Right ventricle myocardium inferior (tissue), 1 donor: ENCODE data around the gene DYNC1I1. TPM values are rescaled to one million over a fixed set of nuclear protein-coding genes. Genes with fewer than 3 reads are reported as not detected.
A peak's percentile ranks its signal among the peaks of the same experiment; 100 is the strongest.

Source experiments
- ATAC-seq: fragments of 200-7000 bp; cut with Tn5 transposase; one replicate; pipeline ENCODE4 v1.9.1; 2020; ENCODE audit warnings: mild to moderate bottlenecking, moderate library complexity
- DNase-seq: peaks from one replicate; pipeline ENCODE4 v3.0.0; 2021; ENCODE audit errors: missing footprints
- intact Hi-C: fragments of 100-400 bp; cut with DNase I; formaldehyde crosslinking; loops from one replicate; pipeline ENCODE4 v1.11.0; 2022
- total RNA-seq: library from RNA; stranded (reverse); fragmentation: NEBNext Ultra II Directional; extraction: Animal tissue kit (Norgen Biotek cat#: 25700); gene quantifications from one replicate; pipeline ENCODE4 v1.2.1, GENCODE V29; 2021
- donor health status: DM: no; HTN: yes; CAD: no; lungs with severe emphysema.

The DYNC1I1 gene
- total RNA-seq, 1 donor from 2014 or later: 30.7 TPM

- intact Hi-C loops: no loop called here
- DNase-seq (no peak), ATAC-seq (no peak)
These were observed 312.7 kb downstream of the DYNC1I1 start for GRCh38 chr7:96084881-96085553.

- ATAC-seq: no peak
- no peak for DNase-seq
- intact Hi-C loops: no loop called here
These were observed 313.6 kb downstream of the DYNC1I1 start for GRCh38 chr7:96085953-96086352.

GRCh38 chr7:96088579-96088978, 316.2 kb downstream of the DYNC1I1 start:
- intact Hi-C loops: no loop called here
- ATAC-seq: no peak

DNA sequence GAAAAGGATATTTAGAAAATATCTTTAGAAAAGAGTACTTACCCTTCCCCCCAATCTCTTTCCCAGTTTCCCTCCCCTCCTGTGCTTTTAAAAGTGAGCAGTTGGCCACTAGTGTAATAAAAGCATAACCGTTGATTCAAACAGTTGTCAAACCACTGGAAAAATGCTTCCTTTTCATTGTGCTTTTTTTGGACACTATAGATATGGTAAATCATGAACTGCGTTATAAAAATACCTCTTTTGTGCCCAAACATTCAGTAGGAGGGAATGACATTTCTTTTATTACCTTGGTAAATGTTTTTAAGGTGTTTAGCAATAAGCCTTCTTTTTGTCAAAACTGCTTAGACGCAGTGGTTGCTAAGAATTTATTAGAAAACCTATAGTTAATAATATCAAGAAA, 317.2 kb downstream of the DYNC1I1 start:
- DNase-seq (no peak), ATAC-seq (no peak)
- intact Hi-C loops: no loop called here

More at GRCh38 chr7:96088579-96088978, 316.2 kb downstream of the DYNC1I1 start:
- DNase-seq: no peak

DNA sequence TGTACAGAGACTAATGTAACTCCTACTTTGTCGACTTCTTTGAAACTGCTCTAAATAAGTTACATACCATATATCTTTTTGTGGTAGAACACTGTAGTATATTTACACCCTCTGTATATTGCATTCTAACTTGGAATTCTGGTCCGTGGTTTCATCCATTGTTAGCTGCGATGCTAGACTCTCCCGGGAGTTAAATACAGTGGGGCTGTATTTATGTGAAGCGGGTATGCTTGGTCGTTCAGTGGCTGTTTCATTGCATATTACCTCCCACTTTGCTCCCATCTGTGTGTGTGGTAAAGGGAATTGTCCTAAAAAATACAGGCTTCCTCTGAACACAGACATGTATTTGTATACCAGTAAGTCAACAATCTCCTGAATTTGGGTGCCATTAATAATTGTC, 318.4 kb downstream of the DYNC1I1 start:
- DNase-seq (no peak), ATAC-seq (no peak)
- intact Hi-C loops: no loop called here

DNA sequence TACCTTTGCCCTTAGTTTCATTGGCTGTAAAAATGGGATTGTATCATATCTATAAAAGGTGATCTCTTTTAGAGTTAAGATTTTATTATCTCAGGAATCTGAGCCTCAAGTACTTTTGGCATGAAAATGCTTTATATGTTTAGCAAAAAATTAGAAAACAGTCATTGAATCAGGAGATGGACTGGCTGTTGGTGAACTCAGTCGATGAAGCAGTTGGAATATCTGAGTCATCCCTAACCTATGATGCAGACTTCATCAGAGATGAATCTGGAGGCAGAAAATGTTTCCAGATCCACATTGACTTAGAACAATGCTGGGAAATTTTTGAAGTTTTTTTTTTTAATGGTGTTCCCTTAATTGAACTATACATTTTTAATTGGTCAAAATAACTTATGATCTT, 321.1 kb downstream of the DYNC1I1 start:
- intact Hi-C loops: no loop called here
- no peak for ATAC-seq

DNA sequence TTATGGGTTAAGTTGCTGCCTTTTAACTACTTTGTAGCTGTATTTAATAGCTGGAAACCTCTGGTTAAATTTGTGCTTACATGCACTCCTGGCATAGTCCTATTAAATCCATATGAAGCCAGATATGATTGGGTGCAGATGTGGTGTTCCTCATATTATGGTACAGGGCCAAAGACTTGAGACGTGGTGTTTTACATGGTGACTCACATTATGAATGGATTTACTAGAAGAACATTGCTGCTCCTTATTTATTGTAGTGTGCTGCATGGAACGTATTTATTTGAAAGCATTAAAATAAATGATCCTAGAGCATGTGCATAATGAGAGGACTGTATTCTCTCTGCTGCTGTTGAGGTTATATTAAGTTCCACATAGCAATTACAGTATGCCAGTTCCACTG, 325.5 kb downstream of the DYNC1I1 start:
- no peak for ATAC-seq
- intact Hi-C loops: no loop called here
- no peak for DNase-seq

More for the DNA sequence above, 321.1 kb downstream of the DYNC1I1 start:
- DNase-seq: no peak

DNA sequence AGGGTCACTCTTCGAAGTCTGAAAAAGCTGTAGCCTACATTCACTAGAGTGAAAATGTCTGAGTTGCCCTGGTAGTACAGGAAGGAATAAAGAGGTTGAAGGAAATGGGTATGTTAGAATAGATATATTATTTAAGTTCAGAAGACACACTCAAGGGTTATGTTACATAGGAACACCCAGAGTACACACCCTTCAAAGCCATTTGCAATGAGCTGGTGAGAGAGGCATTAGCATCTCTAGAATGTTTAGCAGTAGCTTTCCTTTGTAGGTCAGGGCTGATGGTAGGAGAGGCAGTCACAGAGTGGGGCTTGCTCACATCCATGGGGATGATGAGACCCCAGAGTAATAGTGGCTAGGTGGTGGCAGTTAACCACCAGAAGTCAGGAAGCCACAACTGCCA, 328.4 kb downstream of the DYNC1I1 start:
- intact Hi-C loops: no loop called here
- ATAC-seq: no peak
- DNase-seq: no peak

- DNase-seq (no peak), ATAC-seq (no peak)
- intact Hi-C loops: no loop called here
These were observed 329.9 kb downstream of the DYNC1I1 start for GRCh38 chr7:96102096-96102811.

GRCh38 chr7:96104984-96105383, 332.6 kb downstream of the DYNC1I1 start:
- intact Hi-C loops: no loop called here
- ATAC-seq (no peak), DNase-seq (no peak)

DNA sequence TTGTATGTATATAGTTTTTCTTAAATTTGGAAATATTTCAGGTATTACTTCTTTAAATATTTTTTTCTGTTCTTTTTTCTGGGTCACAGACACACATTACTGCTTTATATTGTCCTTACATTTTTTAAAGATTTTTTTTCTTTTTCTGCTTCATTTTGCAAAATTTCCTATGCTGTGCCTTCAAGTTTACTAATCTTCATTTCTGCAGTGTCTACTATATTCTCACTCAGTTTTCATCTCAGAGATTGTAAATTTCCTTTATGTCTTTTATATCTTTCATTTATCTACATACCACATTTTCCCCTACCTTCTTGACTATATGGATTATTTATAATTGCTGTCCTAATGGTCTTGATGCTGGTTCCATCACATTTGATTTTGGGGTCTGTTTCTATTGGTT, 339.1 kb downstream of the DYNC1I1 start:
- ATAC-seq: no peak

DNA sequence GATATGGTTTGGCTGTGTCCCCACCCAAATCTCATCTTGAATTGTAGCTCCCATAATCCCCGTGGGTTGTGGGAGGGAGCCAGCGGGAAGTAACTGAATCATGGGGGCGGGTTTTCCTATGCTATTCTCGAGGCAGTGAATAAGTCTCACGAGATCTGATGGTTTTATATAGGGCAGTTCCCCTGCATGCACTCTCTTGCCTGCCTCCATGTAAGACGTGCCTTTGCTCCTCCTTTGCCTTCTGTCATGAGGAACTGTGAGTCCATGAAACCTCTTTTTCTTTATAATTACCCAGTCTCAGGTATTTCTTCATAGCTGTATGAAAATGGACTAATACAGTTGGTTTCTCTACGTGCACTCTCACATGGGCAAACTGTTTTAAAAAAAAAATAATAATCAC, 341.8 kb downstream of the DYNC1I1 start:
- intact Hi-C loops: no loop called here
- DNase-seq (no peak), ATAC-seq (no peak)

More for the DNA sequence above, 339.1 kb downstream of the DYNC1I1 start:
- intact Hi-C loops: no loop called here
- no peak for DNase-seq

GRCh38 chr7:96116173-96116572, 343.8 kb downstream of the DYNC1I1 start:
- no peak for DNase-seq
- ATAC-seq: no peak
- intact Hi-C loops: no loop called here

DNA sequence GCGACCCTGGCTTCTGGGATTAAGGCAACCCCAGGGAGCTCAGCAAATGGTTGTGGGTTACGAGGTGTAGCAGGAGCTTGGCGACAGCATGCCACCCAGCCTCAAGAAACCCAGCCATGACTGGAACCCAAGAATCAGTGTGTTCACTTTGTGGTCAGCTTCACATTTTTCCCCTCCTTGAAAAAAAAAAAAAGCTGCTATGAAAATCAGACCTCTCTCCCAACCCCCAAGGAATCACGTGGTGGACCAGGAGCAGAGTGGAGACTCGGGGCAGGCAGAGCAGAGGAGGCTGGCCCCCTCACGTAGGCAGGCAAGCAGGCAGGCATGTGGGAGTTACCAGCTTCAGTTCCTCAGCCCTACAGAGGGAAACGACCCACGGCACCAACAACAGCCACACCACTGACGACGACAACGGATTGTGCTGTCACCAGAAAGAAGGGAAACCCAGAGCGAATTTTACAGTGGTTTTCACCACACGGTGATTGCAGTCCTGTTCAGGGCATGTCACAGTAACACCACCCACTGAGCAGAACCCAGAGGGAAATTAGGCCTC, 346.2 kb downstream of the DYNC1I1 start:
- intact Hi-C loops: no loop called here
- DNase-seq: no peak
- peak; percentile 23 for ATAC-seq

- ATAC-seq (no peak), DNase-seq (no peak)
- intact Hi-C loops: no loop called here
These were observed 348.3 kb downstream of the DYNC1I1 start for GRCh38 chr7:96120445-96121225.

DNA sequence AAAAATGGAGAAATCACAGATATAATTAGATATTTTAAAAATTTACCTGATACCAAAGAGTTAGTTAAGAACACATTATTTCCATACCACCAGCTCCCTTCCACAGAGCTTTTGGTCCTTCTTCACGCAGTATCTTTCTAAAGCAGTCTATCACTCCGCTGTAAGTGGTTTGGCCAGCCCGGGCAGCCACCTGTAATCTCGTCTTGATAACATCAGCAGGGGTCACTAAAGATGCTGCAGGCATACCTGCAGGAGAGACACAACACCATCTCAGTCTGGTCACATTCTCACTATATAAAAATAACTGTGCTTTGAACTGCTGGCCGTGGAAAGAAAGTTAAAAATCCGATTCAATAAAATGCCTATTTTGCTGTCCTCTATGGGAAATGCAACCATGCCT, 349.4 kb downstream of the DYNC1I1 start:
- intact Hi-C loops: no loop called here
- no peak for ATAC-seq
- DNase-seq: no peak

DNA sequence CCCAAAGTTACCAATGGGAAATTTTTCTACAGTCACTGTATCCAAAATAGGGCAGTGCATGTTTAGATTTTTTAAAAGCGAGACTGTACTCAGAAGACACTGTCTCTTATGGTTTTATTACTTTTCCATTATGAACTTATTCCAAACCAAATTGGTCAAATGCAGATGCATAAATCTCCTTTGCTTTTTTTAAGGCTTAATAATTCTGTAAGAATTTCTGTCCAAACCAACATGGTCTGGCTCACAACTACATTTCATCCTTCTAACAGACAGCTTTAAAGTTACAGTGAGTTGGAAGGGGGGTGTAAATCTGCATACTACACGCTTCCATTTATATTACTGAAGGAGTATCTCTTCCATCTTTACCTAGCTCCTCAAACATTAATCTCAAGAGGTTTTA, 350.4 kb downstream of the DYNC1I1 start:
- intact Hi-C loops: no loop called here
- no peak for ATAC-seq
- no peak for DNase-seq

GRCh38 chr7:96126382-96126781, 354.0 kb downstream of the DYNC1I1 start:
- ATAC-seq (no peak), DNase-seq (no peak)
- intact Hi-C loops: no loop called here

DNA sequence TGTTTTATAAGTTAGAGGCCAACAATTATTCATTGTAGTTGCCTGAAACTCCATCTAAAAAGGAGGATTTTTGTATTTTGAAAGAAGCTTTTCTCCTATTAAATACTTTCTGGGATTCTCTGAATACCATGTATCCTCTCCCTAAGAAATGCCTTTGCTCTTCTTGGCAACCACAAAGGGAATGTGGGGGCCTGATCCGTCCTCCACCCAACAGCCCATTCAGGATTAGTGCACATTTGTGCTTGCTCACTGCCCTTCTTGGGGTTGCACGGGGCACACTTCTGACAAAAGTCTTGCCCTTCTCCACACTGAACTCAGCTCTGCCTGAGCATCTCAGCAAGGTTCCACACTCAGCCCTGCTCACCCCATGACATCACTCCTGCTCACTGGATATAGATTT, 355.4 kb downstream of the DYNC1I1 start:
- no peak for DNase-seq
- ATAC-seq: no peak
- intact Hi-C loops: no loop called here

- ATAC-seq (no peak), DNase-seq (no peak)
- intact Hi-C loops: no loop called here
These were observed 359.2 kb downstream of the DYNC1I1 start for GRCh38 chr7:96131525-96131924.
